Stimulated activated CD8-positive, alpha-beta memory T cell treated with anti-CD3 and anti-CD28 coated beads, Interleukin-4, amount 100 ng/mL, for 1 hour (primary cell): Measurements from ENCODE around the gene CCDC182.

Source experiments
- DNase-seq, 2 donors: peaks; one replicate each; pipeline ENCODE4 v3.0.0-alpha.2; 2020; ENCODE audit warnings: low read depth in 2 of 2, low spot score in 1 of 2

The CCDC182 gene

DNA sequence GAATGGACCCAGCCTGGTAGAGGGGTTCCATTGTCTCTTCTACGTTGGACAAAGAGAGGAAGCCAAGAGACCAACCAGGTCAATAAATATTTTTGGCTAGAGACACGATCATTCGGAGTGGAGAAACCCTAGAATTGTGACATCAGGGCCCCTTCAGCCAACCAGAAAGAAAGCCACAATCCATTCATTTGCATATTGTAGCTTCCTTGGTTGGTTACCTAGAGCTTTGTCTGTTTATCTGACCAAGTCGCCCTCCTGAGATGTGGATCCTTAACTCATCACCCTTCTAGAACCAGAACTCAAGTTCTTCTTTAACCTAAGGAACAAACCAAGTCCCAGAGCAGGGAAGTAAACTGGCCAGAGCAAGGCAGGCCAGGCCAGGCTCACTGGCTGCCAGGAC lies at the start of gene CCDC182:
TSS of gene CCDC182 (minus strand) at position 58 of the 400 bp plus-strand sequence. CDS start at position 31, 27 bp downstream.
- no peak for DNase-seq

GRCh38 chr17:57794841-57795240 lies 49.7 kb upstream of the CCDC182 start:
- DNase-seq = no peak

DNA sequence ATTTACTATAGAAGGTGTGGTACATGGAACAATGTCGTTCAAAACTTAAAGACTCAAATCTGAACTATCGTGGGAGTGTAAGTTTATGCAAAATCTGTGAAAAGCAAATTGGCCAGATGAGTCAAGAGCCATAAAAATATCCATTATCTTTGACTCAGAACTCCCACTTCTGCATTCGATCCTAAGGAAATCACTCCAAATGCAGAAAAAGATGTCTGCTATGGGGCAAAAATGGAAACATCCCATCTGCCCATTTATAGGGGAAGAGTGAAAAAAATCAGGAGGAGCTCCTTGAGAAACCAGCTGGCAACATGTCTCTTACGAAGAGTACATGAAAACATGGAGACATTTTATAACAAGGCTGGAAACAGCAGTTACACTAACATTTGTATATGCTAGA lies 43.6 kb upstream of the CCDC182 start:
- DNase-seq = no peak

DNA sequence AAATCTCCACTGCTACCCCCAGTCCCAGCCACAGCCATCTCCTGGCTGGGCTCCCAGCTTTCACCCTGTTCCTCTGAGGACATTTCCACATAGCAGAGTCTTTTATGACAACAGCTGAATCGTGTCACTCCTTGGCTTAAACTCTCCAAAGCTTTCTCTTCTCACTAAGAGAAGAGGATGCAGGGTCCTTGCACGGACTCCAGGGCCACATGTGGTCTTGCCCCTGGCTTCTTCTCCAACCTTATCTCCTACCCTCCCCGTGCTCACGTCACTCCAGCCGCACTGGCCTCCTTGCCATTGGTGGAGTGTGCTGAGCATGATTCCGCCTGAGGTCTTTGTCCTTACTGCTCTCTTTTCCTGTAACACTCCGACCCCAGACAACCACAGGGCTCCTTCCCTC lies 39.9 kb upstream of the CCDC182 start:
- DNase-seq = no peak

GRCh38 chr17:57784226-57784895 lies 39.3 kb upstream of the CCDC182 start:
- DNase-seq = no peak

DNA sequence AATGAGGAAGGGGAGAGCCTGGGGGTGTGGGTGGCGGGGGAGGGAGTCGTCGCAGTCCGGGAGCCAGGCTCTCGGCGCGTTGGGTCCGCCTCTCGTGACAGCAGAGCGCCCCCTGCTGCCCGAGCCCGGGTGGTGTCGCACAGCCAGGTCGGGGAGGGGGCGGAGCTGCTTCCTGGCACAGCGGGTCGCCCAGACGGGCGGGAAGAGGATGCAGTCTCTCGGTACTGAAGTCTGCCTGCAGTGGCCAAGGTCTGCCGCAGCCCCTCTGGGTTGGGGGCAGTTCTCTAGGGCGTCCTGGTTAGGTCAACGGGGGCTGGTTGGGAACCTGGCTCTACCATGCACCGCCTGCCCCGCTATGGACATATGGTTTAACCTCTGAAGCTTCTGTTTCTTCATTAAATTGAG lies 38.2 kb upstream of the CCDC182 start:
- DNase-seq = peak; percentile 38 to 49

GRCh38 chr17:57782647-57783337 lies 37.7 kb upstream of the CCDC182 start:
- no peak for DNase-seq

GRCh38 chr17:57782062-57782490 lies 37.0 kb upstream of the CCDC182 start:
- no peak for DNase-seq

GRCh38 chr17:57781386-57782061 lies 36.4 kb upstream of the CCDC182 start:
- no peak for DNase-seq

DNA sequence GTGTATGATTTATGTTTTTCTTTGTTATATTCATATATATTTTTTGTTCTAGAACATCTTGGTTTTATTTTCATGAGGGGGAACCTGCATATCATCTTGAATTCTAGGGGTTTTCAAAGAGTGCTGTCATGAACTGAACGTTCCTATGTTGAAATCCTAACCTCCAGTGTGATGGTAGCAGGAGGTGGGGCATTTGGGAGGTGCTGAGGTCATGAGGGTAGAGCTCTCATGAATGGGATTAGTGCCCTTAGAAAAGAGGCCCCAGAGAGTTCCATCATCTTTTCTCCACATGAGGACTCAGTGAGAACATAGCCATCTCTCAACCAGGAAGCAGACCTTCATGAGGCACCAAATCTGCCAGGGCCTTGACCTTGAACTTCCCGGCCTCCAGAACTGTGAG lies 34.6 kb upstream of the CCDC182 start:
- no peak for DNase-seq

GRCh38 chr17:57778306-57778705 lies 33.2 kb upstream of the CCDC182 start:
- DNase-seq = no peak

- no peak for DNase-seq
These were observed 31.3 kb upstream of the CCDC182 start for GRCh38 chr17:57776366-57776765.

DNA sequence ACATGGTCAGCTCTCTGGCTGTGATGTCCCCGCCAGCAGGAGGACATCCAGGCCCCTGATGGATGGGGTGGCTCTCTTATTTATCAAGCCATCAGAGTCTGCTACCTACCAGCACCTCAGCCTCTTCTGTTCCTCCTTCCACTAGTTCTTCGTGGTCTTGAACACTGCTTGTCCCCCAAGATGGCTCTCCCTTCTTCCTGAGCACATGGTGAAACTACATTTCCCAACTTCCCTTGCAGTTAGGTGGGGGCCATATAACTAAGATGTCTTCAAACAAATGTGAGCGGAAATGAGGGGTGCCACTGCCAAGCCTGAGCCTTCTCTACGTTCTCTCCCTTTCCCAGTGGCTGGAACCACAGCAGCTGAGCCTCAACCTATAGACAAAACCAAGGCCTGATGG lies 29.8 kb upstream of the CCDC182 start:
- no peak for DNase-seq

DNA sequence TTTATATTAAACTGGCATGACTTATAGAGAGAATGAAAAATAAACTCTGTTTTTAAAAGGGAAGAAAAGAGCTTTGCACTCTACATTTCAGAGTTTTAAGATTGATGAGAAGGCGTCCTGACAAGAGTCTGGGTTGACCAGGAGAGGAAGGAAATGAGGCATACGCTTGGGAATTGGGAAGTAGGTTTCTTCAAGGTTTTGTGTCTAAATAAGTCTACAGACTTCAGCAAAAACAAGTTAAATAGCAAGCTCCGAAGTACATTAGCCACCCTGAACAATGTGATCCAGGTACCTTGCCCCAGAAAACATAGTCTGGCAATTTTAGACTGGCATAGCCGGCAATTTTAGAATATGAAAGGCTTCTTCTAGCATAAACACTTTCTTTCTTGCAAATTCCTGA lies 28.5 kb upstream of the CCDC182 start:
- no peak for DNase-seq

GRCh38 chr17:57772774-57773173 lies 27.7 kb upstream of the CCDC182 start:
- no peak for DNase-seq

DNA sequence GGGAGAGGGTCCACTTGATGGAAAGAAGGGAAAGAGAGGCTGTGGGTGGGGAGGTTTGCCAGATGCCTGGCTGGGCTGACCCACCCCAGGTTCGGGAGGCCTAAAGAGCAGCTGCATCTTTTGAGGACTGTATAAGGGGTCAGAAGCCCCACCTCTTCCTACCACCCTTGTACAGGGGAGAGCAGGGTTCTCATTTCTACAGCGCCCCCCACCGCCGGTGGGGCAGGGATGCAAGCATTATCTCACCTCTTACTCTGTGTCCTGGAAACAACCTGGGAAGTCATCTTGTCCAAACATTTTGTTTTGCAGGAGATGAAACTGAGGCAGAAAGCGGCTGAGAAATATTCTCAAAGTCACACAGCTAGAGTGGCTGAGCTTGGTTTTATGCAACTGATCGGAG lies 22.5 kb upstream of the CCDC182 start:
- no peak for DNase-seq

GRCh38 chr17:57766318-57766943 lies 21.3 kb upstream of the CCDC182 start:
- no peak for DNase-seq

DNA sequence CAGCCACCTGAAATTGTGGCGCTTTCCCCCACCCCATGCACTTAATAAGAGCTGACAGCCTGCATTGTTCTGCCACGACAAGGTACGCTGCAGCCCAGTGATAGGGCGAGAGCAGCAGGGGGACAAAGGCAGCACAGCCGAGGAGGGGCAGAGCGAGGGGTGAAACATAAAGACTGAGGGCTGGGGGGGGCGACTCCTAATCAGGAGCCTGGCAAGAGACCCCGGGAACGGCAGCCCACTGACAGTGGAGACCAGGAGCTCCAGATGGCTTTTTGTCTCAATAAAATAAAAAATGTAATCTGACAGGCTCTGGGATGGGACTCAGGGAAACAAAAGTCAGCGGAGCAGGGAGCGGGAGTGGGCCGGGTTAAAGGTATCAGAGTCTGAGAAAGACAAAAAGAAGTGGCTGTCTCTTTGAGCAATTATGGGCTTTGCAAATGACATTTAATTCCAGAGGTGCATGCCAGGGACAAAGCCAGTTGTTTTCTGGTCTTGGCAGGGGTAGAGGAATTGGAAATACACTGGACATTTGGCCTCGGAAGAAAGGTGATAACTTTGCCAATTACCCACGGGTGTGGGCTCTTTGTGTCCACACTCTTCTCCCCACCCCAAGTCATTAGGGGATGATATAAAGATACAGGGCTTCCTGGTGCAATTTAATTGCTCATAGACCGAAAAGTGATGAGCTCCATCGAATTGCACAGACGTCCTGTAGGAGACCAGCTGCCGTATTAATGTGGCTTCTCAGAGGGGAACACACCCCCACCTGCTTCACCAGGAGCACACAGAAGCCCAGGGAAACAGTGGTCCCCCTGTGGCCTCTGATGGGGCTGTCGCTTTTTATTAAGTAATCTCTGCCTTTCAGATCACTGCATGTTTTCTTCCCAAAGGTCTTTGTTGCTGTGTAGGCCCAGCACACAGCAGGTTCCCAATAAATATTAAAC lies 17.6 kb upstream of the CCDC182 start:
- no peak for DNase-seq

- DNase-seq = no peak
These were observed 16.8 kb upstream of the CCDC182 start for GRCh38 chr17:57761887-57762286.

DNA sequence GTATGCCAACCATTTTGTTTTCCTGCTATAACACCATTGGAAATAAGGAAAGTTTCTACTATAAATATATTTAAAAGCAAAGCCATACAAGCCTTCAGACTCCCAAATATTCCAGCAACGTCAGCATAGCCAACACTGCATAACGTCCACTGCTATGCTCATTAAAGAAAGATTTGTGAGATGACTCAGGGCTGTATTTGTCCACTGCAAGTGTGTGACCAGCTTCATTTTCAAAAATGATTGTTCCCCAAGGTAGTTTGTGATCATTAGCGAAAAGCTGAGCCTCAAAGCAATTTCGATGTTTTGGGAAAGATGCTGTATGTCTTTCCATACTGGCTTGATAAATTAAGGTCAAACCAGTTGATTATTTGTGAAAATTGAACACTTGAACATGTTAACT lies 14.9 kb upstream of the CCDC182 start:
- no peak for DNase-seq

DNA sequence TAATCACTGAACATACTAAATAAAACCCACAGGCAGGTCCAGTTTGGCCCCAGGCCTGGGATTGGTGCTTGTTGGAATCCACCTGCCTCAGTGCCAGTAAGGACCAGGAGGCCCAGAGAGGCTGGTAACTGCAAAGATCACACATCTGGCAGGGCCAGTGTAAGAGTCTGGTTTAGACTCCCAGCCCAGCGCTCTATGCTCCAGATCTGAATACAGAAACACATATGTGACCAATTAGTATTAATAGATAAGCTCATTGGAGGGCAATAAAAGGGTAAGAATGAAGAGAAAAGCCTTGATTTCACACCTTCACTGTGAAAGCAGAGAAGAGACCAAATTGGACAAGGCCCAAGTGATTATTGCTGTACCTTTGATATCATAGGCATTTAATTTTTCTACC lies 13.6 kb upstream of the CCDC182 start:
- DNase-seq = no peak
